ENCODE results near the gene ADORA2A.

DNA sequence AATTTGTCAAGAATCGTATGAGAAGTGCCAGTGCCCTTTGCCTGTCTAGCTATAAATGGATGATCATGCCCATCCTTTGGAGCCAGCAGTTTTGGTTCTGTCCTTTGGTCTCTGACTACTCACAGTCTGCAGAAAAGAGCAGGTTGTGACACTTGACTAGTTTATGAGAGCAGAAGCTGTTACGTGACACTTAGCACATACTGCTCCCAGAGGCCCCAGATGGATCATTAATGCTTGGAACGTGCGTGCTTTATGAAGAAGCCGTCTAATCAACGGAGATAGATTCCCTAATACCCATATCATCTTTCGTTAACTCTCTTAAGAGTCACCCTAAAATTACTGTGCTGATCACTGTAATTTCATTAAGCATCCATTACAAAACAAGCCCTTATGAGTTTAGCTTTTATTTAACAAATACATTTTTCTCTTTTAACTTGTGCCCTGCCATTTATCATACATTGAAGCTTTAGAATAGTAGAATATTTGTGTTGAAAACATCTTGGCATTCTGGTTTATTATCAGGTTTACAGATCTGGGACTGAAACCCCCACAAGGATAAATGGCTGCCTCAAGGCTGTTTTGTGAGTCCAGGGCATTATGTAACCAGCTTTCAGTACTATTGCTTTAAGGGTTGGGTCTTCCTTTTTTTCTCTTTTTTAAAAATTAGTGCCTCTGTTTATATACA lies 47.0 kb upstream of the ADORA2A start:
- TF ChIP-seq NR2C2 (CRISPR knock-in tag; IDR thresholded peaks at IDR 0.05) (no peak), CREM (CRISPR knock-in tag; IDR thresholded peaks at IDR 0.05) (no peak), ZBTB21 (CRISPR knock-in tag; IDR thresholded peaks at IDR 0.05; ENCODE audit: borderline replicate concordance) (no peak)

Measured in WTC11 (cell line).